Heart right ventricle (tissue), 16 donors: ENCODE results near the gene MAD1L1. TPM values are rescaled to one million over a fixed set of nuclear protein-coding genes. Genes with fewer than 3 reads are reported as not detected.

Source experiments
- ATAC-seq, 8 donors: fragments of 200-7000 bp; cut with Tn5 transposase; one replicate each; pipeline ENCODE4 v1.9.1; 2020; ENCODE audit warnings: mild to moderate bottlenecking in 8 of 8, moderate library complexity in 8 of 8, moderate number of reproducible peaks in 1 of 8
- DNase-seq, 2 donors: peaks; one replicate each; pipeline ENCODE4 v3.0.0-alpha.2; 2020
- H3K27ac ChIP-seq, 10 donors: fragments of 200-600 bp; sonication (generic) in 2 of 10; one replicate each; pipeline versions ENCODE4 v1.5.0 to v1.8.0; 2020 to 2022; ENCODE audit warnings: mild to moderate bottlenecking in 3 of 10
- H3K27me3 ChIP-seq, 7 donors: fragments of 200-600 bp; one replicate each; pipeline ENCODE4 v1.8.0; 2021 to 2022; ENCODE audit warnings: mild to moderate bottlenecking in 2 of 7
- H3K36me3 ChIP-seq, 9 donors: fragments of 200-600 bp; sonication (generic) in 1 of 9; one replicate each; pipeline versions ENCODE4 v1.5.0 to v1.8.0; 2020 to 2022; ENCODE audit warnings: mild to moderate bottlenecking in 2 of 9
- H3K4me1 ChIP-seq, 9 donors: fragments of 200-600 bp; sonication (generic) in 1 of 9; one replicate each; pipeline versions ENCODE4 v1.5.0 to v1.8.0; 2020 to 2022; ENCODE audit warnings: mild to moderate bottlenecking in 4 of 9
- H3K4me3 ChIP-seq, 10 donors: fragments of 200-600 bp; sonication (generic) in 2 of 10; one replicate each; pipeline versions ENCODE4 v1.5.0 to v1.8.0; 2020 to 2022; ENCODE audit warnings: mild to moderate bottlenecking in 7 of 10, moderate library complexity in 2 of 10
- H3K9me3 ChIP-seq, 11 donors: fragments of 200-600 bp in 10 of 11; sonication (generic) in 2 of 11; one replicate each; pipeline versions ENCODE4 v1.5.0 to v1.8.0; 2013 to 2022; ENCODE audit warnings: mild to moderate bottlenecking in 2 of 11, control low read depth in 1 of 11, moderate library complexity in 1 of 11
- CTCF ChIP-seq, 9 donors: fragments of 200-600 bp; sonication (generic) in 2 of 9; IDR thresholded peaks; one replicate each; pipeline versions ENCODE4 v1.5.0 to v1.8.0; 2021 to 2022; ENCODE audit warnings: antibody characterized with exemption in 9 of 9, mild to moderate bottlenecking in 5 of 9, moderate library complexity in 1 of 9
- WGBS, 2 donors: extraction: QIAGEN DNeasy Blood & Tissue Kit; methylation state at CpG; one replicate each; pipeline ENCODE4 v1.1.7; 2013; ENCODE audit warnings: inconsistent platforms in 1 of 2; 5-methylcytosine and 5-hydroxymethylcytosine counted together
- intact Hi-C, 10 donors: fragments of 100-400 bp; cut with DNase I; formaldehyde crosslinking; loops; one replicate each; pipeline versions ENCODE4 v1.11.1 to v1.14.2; 2022
- polyA plus RNA-seq, 2 donors: library from polyadenylated mRNA; stranded (reverse); fragments of 200-250 nt; gene quantifications; one replicate each; pipeline ENCODE4 v1.2.3, GENCODE V29; 2013
- total RNA-seq, 10 donors: library from RNA; stranded (reverse); fragmentation: NEBNext Ultra II Directional in 3 of 10; extraction: Animal tissue kit (Norgen Biotek cat#: 25700) in 3 of 10; gene quantifications; one replicate each; pipeline versions ENCODE4 v1.2.1 to v1.2.4, GENCODE V29; 2021 to 2023
- donor health status: Arrhythmogenic right ventricular cardiomyopathy.
- donor health status: ischemic (EF 13 %, LVEDD 7.1; RV severe dilation, severe dysfunction).
- donor health status: healthy with polysubstance abuse.
- donor health status: DM: no; HTN: yes; CAD: no.
- donor health status: DM: no; HTN: no; CAD: no.
- donor health status: ischemic (EF 25% LVEDD 6.9; RV normal size, moderate dysfunction).
- donor health status: ischemic (EF 25% LVEDD 5.7; RV mildly dilated, moderate dysfunction).
- donor health status: healthy.
- donor health status: DM: yes; HTN: yes; CAD: no.
- donor health status: Ischemic cardiomyopathy.
- donor health status: ischemic (EF 35%, LVEDD 5.7; RV mildly dilated, moderate dysfunction).
- donor health status: nonischemic (EF 11% LVEDD 7.7; RV severe dilation, severe dysfunction).
- donor health status: DM: yes; HTN: yes; CAD: no.
- donor health status: PGD.
- donor health status: ischemic (EF 29% LVEDD 5.4; RV normal size, mild dysfunction).
- donor health status: nonischemic (EF 23%, LVEDD 6.1; RV moderate dilation, normal function).

Gene MAD1L1
- total and polyA plus RNA-seq, 12 donors, result 13.8 to 46.8 (median 20.2) TPM

GRCh38 chr7:2205036-2205780 lies 27.5 kb downstream of the MAD1L1 start:
- no peak for TF ChIP-seq CTCF (IDR thresholded peaks at IDR 0.05)
- H3K4me3 ChIP-seq, result no peak overlapping the region
- H3K4me1 ChIP-seq, result peaks cover 0 to 21% (median 9%) of the 10 kb centered on the region in 9 donors
- no peak for ATAC-seq
- 95 to 96% methylated on average over 16 of the region's 16 CpGs for WGBS, 2 donors
- no peak overlapping the region for H3K27ac ChIP-seq
- H3K36me3 ChIP-seq, result peaks cover 0 to 48% (median 7%) of the 10 kb centered on the region in 9 donors
- intact Hi-C loops, result loop anchor here in 8 of 10 donors (5.0 to 10.0 kb wide), 10 partner anchors 100 to 628 kb away; partner anchors contain the start of gene ELFN1 (in 1 of the 8)
- H3K27me3 ChIP-seq, result no peaks in the 10 kb centered on the region
- H3K9me3 ChIP-seq, result no peaks in the 10 kb centered on the region
- no peak for DNase-seq

GRCh38 chr7:2204446-2204845 lies 28.3 kb downstream of the MAD1L1 start:
- TF ChIP-seq CTCF (IDR thresholded peaks at IDR 0.05), result no peak
- ATAC-seq (no peak), DNase-seq (no peak)
- H3K9me3 ChIP-seq, result no peaks in the 10 kb centered on the region
- H3K4me3 ChIP-seq, result no peak overlapping the region
- H3K4me1 ChIP-seq, result peaks cover 0 to 18% (median 9%) of the 10 kb centered on the region in 9 donors
- H3K27ac ChIP-seq, result no peak overlapping the region
- 93 to 98% methylated on average over 11 of the region's 11 CpGs for WGBS, 2 donors
- intact Hi-C loops, result loop anchor here in 8 of 10 donors (5.0 to 10.0 kb wide), 8 partner anchors 100 to 620 kb away; partner anchors contain the start of gene ELFN1 (in 1 of the 8)
- H3K27me3 ChIP-seq, result no peaks in the 10 kb centered on the region
- peaks cover 0 to 47% (median 10%) of the 10 kb centered on the region in 9 donors for H3K36me3 ChIP-seq

- peaks cover 0 to 15% (median 8%) of the 10 kb centered on the region in 9 donors for H3K4me1 ChIP-seq
- peaks cover 0 to 47% (median 10%) of the 10 kb centered on the region in 9 donors for H3K36me3 ChIP-seq
- DNase-seq (no peak), ATAC-seq (peak in 5 of 8 donors; percentile 9 to 53 (median 30))
- TF ChIP-seq CTCF (IDR thresholded peaks at IDR 0.05), result no peak
- 43 to 48% methylated on average over 13 of the region's 13 CpGs for WGBS, 2 donors
- no peaks in the 10 kb centered on the region for H3K27me3 ChIP-seq
- H3K4me3 ChIP-seq, result no peak overlapping the region
- intact Hi-C loops, result loop anchor here in 8 of 10 donors (5.0 to 10.0 kb wide), 8 partner anchors 99 to 619 kb away; partner anchors contain the start of gene ELFN1 (in 1 of the 8)
- H3K27ac ChIP-seq, result no peak overlapping the region
- H3K9me3 ChIP-seq, result no peaks in the 10 kb centered on the region
Measured at GRCh38 chr7:2203766-2204300, 28.9 kb downstream of the MAD1L1 start.

- intact Hi-C loops, result loop anchor here in 8 of 10 donors (5.0 to 10.0 kb wide), 8 partner anchors 98 to 618 kb away; partner anchors contain the start of gene ELFN1 (in 1 of the 8)
- Histone ChIP-seq H3K27me3 (no peaks in the 10 kb centered on the region), H3K4me3 (no peak overlapping the region), H3K36me3 (peaks cover 0 to 43% (median 10%) of the 10 kb centered on the region in 9 donors), H3K9me3 (no peaks in the 10 kb centered on the region), H3K4me1 (peaks cover 0 to 15% (median 8%) of the 10 kb centered on the region in 9 donors), H3K27ac (no peak overlapping the region)
- ATAC-seq (peak in 3 of 8 donors; percentile 46 to 61 (median 48)), DNase-seq (no peak)
- TF ChIP-seq CTCF (IDR thresholded peaks at IDR 0.05), result peak in 2 of 9 donors; percentile 16 to 23
- WGBS, 2 donors, result 77 to 78% methylated on average over 20 of the region's 20 CpGs
Measured at GRCh38 chr7:2202901-2203765, 29.6 kb downstream of the MAD1L1 start.
